Stimulated activated naive CD8-positive, alpha-beta T cell treated with anti-CD3 and anti-CD28 coated beads, Interleukin-15, Interleukin-2, amounts not matched to agents 100 ng/mL and 50 ng/mL, for 24 hours (primary cell): ENCODE measurements around the gene ATG5.
"Not testable (repeated sequence)": the region's sequence is repeated elsewhere in the genome, so short reads cannot be mapped to it uniquely, and the experiment has no call there.

ENCODE experiments used
- H3K27ac Mint-ChIP-seq: one replicate; pipeline ENCODE4 v1.8.0; 2021; ENCODE audit warnings: mild to moderate bottlenecking, mixed read lengths
- H3K27me3 Mint-ChIP-seq: one replicate; pipeline ENCODE4 v1.8.0; 2021; ENCODE audit warnings: mixed read lengths
- H3K36me3 Mint-ChIP-seq: one replicate; pipeline ENCODE4 v1.8.0; 2021; ENCODE audit warnings: low read depth, mixed read lengths
- H3K4me1 Mint-ChIP-seq: one replicate; pipeline ENCODE4 v1.8.0; 2021; ENCODE audit warnings: low read depth, mixed read lengths
- H3K4me3 Mint-ChIP-seq: one replicate; pipeline ENCODE4 v1.8.0; 2021; ENCODE audit warnings: mild to moderate bottlenecking, mixed read lengths
- H3K9me3 Mint-ChIP-seq: one replicate; pipeline ENCODE4 v1.8.0; 2021; ENCODE audit warnings: mixed read lengths

ATG5 gene

DNA sequence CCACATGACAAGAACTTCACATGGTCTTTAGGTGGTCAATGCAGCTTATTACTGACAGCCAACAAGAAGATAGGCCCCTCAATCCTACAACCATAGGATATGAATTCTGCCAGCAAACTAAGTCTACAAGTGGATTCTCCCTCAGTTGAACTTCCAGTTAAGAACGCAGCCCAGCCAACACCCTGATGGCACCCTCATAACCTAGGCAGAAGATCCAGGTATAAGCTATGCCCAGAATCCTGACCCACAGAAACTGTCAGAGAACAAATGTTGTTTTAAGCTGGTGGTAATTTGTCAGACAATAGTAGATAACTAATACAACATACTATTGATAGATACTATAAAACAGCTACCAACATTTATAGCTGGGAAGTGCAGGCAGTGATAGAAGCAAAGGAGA lies 38.8 kb downstream of the ATG5 start:
- H3K27ac Mint-ChIP-seq, result no peak overlapping the region
- H3K27me3 Mint-ChIP-seq, result no peaks in the 10 kb centered on the region
- H3K9me3 Mint-ChIP-seq, result peaks cover 5% of the 10 kb centered on the region
- no peak overlapping the region for H3K4me3 Mint-ChIP-seq
- H3K4me1 Mint-ChIP-seq, result peaks cover 16% of the 10 kb centered on the region
- H3K36me3 Mint-ChIP-seq, result peaks cover 39% of the 10 kb centered on the region

DNA sequence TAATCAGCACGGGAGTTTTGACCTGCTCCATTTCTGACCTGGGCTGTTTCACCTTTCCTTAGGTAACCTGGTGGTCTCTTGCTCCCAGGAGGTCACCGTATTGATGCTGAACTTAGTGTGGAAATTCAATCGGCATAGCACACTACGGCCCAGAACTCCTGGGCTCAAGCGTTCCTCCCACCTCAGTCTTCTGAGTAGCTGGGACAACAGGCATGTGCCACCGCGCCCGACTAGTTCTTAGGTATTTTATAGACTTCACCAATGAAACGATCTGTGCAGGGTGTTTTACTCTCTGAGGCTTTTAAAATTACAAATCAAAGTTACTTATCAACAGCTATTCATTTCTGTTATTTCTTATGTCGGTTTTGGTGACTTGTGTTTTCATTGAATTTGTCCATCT lies 42.1 kb downstream of the ATG5 start:
- no peaks in the 10 kb centered on the region for H3K27me3 Mint-ChIP-seq
- H3K36me3 Mint-ChIP-seq, result peaks cover 38% of the 10 kb centered on the region
- no peak overlapping the region for H3K4me3 Mint-ChIP-seq

DNA sequence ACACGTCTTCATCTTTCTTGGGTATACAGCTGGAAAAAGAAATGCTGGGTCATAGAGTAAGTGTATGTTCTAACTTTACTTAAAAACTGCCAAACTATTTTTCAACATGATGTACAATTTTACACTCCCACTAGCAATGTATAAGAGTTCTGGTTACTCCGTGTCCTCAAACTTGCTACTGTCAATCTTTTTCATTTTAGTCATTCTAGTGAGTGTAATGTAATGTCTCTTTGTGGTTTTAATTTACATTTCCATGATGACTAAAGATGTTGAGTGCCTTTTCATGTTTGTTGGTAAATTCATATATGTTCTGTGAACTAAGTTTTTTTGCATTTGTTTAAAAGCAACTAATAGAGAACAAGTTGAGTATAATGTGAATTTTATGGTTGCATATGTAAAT lies 43.9 kb downstream of the ATG5 start:
- Mint-ChIP-seq H3K27ac (no peak overlapping the region), H3K36me3 (peaks cover 40% of the 10 kb centered on the region), H3K9me3 (no peaks in the 10 kb centered on the region), H3K4me3 (no peak overlapping the region), H3K4me1 (peaks cover 40% of the 10 kb centered on the region), H3K27me3 (no peaks in the 10 kb centered on the region)

More for the DNA sequence above, 42.1 kb downstream of the ATG5 start:
- H3K9me3 Mint-ChIP-seq, result no peaks in the 10 kb centered on the region
- peaks cover 38% of the 10 kb centered on the region for H3K4me1 Mint-ChIP-seq
- no peak overlapping the region for H3K27ac Mint-ChIP-seq

DNA sequence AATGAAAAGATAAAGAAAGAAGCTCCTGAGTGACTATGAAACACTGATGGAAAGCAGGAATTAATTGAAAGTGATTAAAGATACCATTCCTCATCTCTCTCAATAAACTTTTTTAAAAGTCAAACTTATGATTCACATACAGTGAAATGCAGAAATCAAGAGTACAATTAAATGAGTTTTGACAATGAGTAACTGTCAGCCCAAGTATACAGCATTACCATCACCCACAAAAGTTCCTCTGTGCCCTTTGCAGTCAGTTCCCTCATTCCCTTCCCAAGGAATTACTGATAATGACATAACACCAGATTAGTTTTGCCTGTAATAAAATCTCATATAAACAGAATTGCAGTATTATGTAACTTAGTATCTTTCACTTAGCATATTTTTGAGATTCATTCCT lies 44.5 kb downstream of the ATG5 start:
- H3K4me3 Mint-ChIP-seq, result no peak overlapping the region
- no peaks in the 10 kb centered on the region for H3K27me3 Mint-ChIP-seq
- H3K4me1 Mint-ChIP-seq, result peaks cover 43% of the 10 kb centered on the region
- no peaks in the 10 kb centered on the region for H3K9me3 Mint-ChIP-seq
- H3K36me3 Mint-ChIP-seq, result peaks cover 39% of the 10 kb centered on the region
- no peak overlapping the region for H3K27ac Mint-ChIP-seq

DNA sequence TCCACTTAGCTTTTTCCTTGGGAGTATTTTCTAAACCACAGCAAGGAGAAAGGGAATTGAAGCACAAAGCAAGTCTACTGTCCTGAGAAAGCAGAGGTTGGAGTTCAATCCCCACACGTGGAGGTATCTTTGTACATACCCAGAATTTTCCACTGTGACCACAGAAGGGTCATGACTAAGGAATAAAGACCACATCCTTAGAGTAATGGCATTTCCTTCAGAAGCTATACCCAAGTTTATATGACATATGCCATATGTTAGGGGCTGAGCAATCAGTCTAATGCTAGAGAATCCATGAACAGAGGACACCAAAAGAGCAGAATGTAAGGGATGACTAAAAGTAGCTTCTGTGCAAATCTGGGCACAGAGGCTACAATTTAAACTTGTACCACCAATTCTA lies 46.4 kb downstream of the ATG5 start:
- Mint-ChIP-seq H3K9me3 (no peaks in the 10 kb centered on the region), H3K36me3 (peaks cover 31% of the 10 kb centered on the region), H3K27me3 (no peaks in the 10 kb centered on the region), H3K4me1 (peaks cover 50% of the 10 kb centered on the region), H3K27ac (peak overlapping the region; percentile 26), H3K4me3 (no peak overlapping the region)

DNA sequence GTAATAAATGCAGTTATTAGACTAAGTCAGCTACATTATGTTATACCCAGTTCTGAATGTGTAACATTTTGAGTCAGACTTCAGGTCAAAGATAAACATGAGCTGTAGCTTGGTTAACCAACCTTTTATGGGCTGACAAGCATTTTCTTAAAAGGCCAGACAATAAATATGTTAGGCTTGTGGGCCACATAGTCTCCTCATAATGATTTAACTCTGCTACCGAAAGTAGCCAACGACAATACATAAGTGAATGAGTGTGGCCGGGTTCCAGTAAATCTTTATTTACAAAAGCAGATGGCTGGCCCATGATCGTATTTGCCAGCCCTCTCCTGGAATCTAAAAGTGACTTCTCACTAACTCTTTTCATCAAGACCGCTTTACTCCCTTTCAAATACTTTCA lies 49.9 kb downstream of the ATG5 start:
- H3K27ac Mint-ChIP-seq, result peak overlapping the region; percentile 21
- peaks cover 27% of the 10 kb centered on the region for H3K36me3 Mint-ChIP-seq
- no peaks in the 10 kb centered on the region for H3K9me3 Mint-ChIP-seq
- H3K27me3 Mint-ChIP-seq, result no peaks in the 10 kb centered on the region
- no peak overlapping the region for H3K4me3 Mint-ChIP-seq
- H3K4me1 Mint-ChIP-seq, result peaks cover 31% of the 10 kb centered on the region

DNA sequence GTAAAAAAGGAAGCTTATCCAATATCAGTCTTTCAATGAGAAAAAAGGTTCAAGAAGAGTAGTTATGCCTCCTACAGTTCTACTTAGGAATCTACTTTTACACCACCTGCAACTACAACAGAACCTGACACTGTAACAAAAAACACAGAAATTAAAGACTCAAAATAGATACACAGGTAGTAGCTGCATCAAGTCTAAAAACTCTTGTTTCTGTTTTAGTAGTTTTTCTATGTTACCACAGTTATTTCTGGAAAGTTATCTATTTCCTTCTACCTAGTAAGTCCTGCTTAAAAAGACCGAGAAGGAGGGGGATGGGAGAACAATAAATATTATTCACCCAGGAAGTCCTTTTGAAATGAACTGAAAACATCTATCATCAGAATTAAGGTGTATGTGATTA lies 52.5 kb downstream of the ATG5 start:
- no peaks in the 10 kb centered on the region for H3K27me3 Mint-ChIP-seq
- H3K4me1 Mint-ChIP-seq, result peaks cover 15% of the 10 kb centered on the region
- H3K27ac Mint-ChIP-seq, result no peak overlapping the region
- peaks cover 3% of the 10 kb centered on the region for H3K9me3 Mint-ChIP-seq
- H3K36me3 Mint-ChIP-seq, result peaks cover 17% of the 10 kb centered on the region
- H3K4me3 Mint-ChIP-seq, result no peak overlapping the region

DNA sequence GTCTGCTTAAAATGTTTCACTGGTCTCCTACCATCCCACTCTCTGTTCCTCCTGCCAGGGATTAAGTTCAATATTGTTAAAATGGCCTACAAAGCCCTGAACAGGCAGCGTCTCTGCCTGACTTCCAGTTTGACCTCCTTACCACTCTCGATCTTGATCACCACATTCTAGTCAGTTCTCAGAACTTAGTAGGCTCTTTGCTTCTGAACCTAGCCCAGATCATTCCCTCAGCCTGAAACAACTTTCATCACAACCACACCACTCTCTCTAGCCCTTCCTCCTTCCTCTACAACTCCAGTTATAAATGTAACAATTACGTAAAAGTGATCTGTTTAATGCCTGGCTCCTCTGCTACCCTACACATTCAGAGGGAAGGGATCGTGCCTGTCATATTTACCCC lies 53.3 kb downstream of the ATG5 start:
- Mint-ChIP-seq H3K4me1 (peaks cover 23% of the 10 kb centered on the region), H3K4me3 (no peak overlapping the region), H3K9me3 (peaks cover 3% of the 10 kb centered on the region), H3K27me3 (no peaks in the 10 kb centered on the region), H3K36me3 (peaks cover 22% of the 10 kb centered on the region), H3K27ac (no peak overlapping the region)

DNA sequence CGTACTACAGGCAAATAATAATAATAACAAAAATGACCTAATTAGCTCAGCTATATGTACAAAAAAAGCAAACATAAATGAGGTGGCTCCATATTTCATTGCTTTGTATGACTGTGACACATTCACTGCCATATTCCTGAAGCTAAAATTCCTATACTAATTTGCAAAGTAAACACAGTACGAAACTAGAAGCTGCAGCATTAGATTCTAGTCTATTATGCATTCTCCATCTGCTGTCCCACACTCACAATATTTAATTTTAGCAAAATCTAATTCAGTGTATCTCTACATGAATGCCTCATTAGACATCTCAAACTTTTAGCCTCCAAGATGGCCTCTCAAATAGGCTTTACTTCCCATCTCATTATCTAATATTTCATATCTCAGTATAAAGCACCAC lies 55.1 kb downstream of the ATG5 start:
- Mint-ChIP-seq H3K4me3 (no peak overlapping the region), H3K9me3 (peaks cover 9% of the 10 kb centered on the region), H3K27me3 (no peaks in the 10 kb centered on the region), H3K27ac (no peak overlapping the region), H3K36me3 (peaks cover 32% of the 10 kb centered on the region), H3K4me1 (peaks cover 28% of the 10 kb centered on the region)

DNA sequence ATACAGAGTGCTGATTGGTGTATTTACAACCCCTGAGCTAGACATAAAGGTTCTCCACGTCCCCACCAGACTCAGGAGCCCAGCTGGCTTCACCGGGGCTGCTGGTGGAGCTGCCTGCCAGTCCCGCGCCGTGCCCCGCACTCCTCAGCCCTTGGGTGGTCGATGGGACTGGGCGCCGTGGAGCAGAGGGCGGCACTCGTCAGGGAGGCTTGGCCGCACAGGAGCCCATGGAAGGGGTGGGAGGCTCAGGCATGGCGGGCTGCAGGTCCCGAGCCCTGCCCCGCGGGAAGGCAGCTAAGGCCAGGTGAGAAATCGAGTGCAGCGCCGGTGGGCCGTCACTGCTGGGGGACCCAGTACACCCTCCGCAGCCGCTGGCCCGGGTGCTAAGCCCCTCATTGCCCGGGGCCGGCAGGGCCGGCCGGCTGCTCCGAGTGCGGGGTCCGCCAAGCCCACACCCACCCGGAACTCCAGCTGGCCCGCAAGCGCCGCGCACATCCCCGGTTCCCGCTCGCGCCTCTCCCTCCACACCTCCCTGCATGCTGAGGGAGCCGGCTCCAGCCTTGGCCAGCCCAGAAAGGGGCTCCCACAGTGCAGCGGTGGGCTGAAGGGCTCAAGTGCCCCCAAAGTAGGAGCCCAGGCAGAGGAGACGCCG lies 56.2 kb downstream of the ATG5 start:
- peaks cover 42% of the 10 kb centered on the region for H3K36me3 Mint-ChIP-seq
- H3K4me3 Mint-ChIP-seq, H3K27ac Mint-ChIP-seq, H3K27me3 Mint-ChIP-seq: not testable (repeated sequence)
- peaks cover 24% of the 10 kb centered on the region for H3K4me1 Mint-ChIP-seq
- peaks cover 12% of the 10 kb centered on the region for H3K9me3 Mint-ChIP-seq

DNA sequence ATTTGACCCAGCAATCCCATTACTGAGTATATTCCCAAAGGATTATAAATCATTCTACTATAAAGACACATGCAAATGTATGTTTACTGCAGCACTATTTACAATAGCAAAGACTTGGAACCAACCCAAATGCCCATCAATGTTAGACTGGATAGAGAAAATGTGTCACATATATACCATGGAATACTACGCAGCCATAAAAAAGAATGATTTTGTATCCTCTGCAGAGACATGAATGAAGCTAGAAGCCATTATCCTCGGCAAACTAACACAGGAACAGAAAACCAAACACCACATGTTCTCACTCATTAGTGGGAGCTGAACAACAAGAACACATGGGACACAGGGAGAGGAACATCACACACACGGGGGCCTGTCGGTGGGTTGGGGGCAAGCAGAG lies 57.1 kb downstream of the ATG5 start:
- H3K36me3 Mint-ChIP-seq, result peaks cover 48% of the 10 kb centered on the region
- not testable (repeated sequence) for H3K4me3 Mint-ChIP-seq, H3K27me3 Mint-ChIP-seq, H3K27ac Mint-ChIP-seq
- H3K4me1 Mint-ChIP-seq, result peaks cover 30% of the 10 kb centered on the region
- H3K9me3 Mint-ChIP-seq, result peaks cover 12% of the 10 kb centered on the region

DNA sequence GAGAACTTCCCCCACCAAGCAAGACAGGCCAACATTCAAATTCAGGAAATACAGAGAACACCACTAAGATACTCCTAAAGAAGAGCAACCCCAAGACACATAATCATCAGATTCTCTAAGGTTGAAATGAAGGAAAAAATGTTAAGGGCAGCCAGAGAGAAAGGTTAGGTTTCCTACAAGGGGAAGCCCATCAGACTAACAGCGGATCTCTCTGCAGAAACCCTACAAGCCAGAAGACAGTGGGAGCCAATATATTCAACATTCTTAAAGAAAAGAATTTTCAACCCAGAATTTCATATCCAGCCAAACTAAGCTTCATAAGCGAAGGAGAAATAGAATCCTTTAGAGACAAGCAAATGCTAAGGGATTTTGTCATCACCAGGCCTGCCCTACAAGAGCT lies 61.1 kb downstream of the ATG5 start:
- Mint-ChIP-seq H3K4me1 (peaks cover 30% of the 10 kb centered on the region), H3K36me3 (peaks cover 63% of the 10 kb centered on the region), H3K9me3 (peaks cover 12% of the 10 kb centered on the region)
- H3K27me3 Mint-ChIP-seq, H3K27ac Mint-ChIP-seq, H3K4me3 Mint-ChIP-seq: not testable (repeated sequence)

DNA sequence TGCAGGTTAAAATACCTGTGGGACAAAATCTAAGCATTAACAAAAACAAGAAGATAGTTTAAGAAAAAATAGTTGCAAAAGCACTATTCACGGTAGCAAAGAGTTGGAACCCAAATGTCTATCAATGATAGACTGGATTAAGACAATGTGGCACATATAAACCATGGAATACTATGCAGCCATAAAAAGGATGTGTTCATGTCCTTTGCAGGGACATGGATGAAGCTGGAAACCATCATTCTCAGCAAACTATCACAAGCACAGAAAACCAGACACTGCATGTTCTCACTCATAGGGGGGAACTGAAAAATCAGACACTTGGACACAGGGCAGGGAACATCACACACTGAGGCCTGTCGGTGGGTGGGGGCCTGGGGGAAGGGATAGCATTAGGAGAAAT lies 65.8 kb downstream of the ATG5 start:
- H3K4me3 Mint-ChIP-seq, H3K27me3 Mint-ChIP-seq, H3K9me3 Mint-ChIP-seq, H3K27ac Mint-ChIP-seq, H3K4me1 Mint-ChIP-seq: not testable (repeated sequence)
- peaks cover 36% of the 10 kb centered on the region for H3K36me3 Mint-ChIP-seq

DNA sequence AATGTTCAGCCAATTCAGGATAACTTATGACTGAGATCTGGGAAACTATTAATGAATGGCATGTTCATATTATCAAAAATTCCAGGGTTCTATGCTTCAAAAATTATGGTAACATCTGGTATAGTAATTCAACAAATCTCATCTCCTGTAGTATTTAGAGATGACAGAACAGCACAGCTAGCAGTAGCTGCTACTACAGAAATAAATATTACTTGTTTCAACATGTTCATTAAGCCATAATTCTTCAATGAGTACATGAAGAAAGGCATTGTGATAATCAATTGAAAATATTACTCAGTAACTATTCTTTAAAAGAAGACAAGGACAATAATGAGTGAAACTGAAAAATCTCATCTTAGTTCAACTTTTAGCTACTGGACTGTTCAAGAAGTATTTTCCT lies 66.8 kb downstream of the ATG5 start:
- Mint-ChIP-seq H3K4me3 (no peak overlapping the region), H3K9me3 (no peaks in the 10 kb centered on the region), H3K27ac (no peak overlapping the region), H3K4me1 (peaks cover 5% of the 10 kb centered on the region), H3K27me3 (no peaks in the 10 kb centered on the region), H3K36me3 (peaks cover 27% of the 10 kb centered on the region)

DNA sequence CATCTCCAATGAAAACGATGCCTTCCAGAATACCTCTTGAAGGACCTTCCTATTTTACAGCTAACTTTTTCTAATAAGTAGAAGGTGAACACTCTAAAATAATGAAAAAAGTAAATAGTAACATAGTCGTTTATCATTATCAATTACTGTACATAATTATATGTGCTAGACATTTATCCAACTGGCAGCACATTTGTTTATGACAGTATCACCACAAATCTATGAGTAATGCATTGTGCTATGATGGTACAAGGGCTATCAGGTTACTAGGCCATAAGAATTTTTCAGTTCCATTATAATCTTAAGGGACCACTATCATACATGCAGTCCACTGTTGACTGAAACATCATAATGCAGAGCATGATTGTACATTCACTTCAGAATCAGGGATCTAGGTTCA lies 68.4 kb downstream of the ATG5 start:
- Mint-ChIP-seq H3K4me3 (no peak overlapping the region), H3K27me3 (no peaks in the 10 kb centered on the region), H3K4me1 (peaks cover 18% of the 10 kb centered on the region), H3K9me3 (no peaks in the 10 kb centered on the region), H3K27ac (no peak overlapping the region), H3K36me3 (peaks cover 34% of the 10 kb centered on the region)

DNA sequence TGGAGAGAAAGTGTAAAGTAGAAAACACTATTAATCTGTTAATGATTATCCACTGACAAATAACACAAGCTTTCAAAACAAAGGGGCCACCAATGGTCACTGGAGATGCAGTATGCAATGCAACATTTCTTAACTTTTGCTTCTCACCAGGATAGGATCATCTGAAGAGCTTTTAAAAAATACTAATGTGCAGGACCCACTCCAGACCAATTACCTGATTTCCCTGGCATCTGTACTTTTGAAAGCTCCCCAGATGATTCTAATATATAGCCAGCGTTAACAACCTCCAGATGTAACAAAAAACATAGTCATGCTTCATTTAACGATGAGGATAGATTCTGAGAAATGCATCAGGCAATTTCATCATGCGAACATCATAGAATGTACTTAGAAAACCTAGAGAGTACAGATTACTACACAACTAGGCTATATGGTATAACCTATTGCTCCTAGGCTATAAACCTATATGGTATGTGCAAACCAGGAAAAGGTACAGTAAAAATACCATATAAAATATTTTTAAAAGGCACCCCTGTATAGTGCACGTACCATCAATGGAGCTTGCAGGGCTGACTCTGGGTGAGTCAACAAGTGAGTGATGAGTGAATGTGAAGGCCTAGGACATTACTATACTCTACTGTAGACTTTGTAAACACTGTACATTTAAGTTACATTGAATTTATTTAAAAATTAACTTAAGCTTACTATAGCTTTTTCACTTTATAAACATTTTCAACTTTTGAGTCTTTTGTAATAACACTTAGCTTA lies 69.2 kb downstream of the ATG5 start:
- Mint-ChIP-seq H3K9me3 (no peaks in the 10 kb centered on the region), H3K4me3 (no peak overlapping the region), H3K27me3 (no peaks in the 10 kb centered on the region), H3K4me1 (peaks cover 18% of the 10 kb centered on the region), H3K27ac (no peak overlapping the region), H3K36me3 (peaks cover 31% of the 10 kb centered on the region)
